ENCODE measurements around the gene ATG5.

GRCh38 chr6:106254636-106255035 is 70.9 kb downstream of the ATG5 start:
- TF ChIP-seq, protein P1, sequence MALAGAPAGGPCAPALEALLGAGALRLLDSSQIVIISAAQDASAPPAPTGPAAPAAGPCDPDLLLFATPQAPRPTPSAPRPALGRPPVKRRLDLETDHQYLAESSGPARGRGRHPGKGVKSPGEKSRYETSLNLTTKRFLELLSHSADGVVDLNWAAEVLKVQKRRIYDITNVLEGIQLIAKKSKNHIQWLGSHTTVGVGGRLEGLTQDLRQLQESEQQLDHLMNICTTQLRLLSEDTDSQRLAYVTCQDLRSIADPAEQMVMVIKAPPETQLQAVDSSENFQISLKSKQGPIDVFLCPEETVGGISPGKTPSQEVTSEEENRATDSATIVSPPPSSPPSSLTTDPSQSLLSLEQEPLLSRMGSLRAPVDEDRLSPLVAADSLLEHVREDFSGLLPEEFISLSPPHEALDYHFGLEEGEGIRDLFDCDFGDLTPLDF (CRISPR knock-in tag; IDR thresholded peaks at IDR 0.05): no peak
- TF ChIP-seq HNRNPK (IDR thresholded peaks at IDR 0.05; ENCODE audit: low read depth, low read length, poor library complexity, severe bottlenecking) (no peak), ZHX1 (conservative IDR thresholded peaks at IDR 0.05; ENCODE audit: low read length) (no peak), ZNF655 (CRISPR knock-in tag; IDR thresholded peaks at IDR 0.05) (no peak), CTCF (IDR thresholded peaks at IDR 0.05 in 2 of 3, conservative IDR thresholded peaks at IDR 0.05 in 1 of 3; ENCODE audit: insufficient read depth in 2 of 3, low read depth in 1 of 3, low read length in 3 of 3) (no peak), CBX2 (IDR thresholded peaks at IDR 0.05; ENCODE audit: insufficient read depth, low read length, poor library complexity, severe bottlenecking) (no peak)
- TF ChIP-seq, protein P2, sequence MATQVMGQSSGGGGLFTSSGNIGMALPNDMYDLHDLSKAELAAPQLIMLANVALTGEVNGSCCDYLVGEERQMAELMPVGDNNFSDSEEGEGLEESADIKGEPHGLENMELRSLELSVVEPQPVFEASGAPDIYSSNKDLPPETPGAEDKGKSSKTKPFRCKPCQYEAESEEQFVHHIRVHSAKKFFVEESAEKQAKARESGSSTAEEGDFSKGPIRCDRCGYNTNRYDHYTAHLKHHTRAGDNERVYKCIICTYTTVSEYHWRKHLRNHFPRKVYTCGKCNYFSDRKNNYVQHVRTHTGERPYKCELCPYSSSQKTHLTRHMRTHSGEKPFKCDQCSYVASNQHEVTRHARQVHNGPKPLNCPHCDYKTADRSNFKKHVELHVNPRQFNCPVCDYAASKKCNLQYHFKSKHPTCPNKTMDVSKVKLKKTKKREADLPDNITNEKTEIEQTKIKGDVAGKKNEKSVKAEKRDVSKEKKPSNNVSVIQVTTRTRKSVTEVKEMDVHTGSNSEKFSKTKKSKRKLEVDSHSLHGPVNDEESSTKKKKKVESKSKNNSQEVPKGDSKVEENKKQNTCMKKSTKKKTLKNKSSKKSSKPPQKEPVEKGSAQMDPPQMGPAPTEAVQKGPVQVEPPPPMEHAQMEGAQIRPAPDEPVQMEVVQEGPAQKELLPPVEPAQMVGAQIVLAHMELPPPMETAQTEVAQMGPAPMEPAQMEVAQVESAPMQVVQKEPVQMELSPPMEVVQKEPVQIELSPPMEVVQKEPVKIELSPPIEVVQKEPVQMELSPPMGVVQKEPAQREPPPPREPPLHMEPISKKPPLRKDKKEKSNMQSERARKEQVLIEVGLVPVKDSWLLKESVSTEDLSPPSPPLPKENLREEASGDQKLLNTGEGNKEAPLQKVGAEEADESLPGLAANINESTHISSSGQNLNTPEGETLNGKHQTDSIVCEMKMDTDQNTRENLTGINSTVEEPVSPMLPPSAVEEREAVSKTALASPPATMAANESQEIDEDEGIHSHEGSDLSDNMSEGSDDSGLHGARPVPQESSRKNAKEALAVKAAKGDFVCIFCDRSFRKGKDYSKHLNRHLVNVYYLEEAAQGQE (IDR thresholded peaks at IDR 0.05; ENCODE audit: borderline replicate concordance): no peak
- TF ChIP-seq, protein P2 (CRISPR knock-in tag; IDR thresholded peaks at IDR 0.05; ENCODE audit: low read depth): no peak
- TF ChIP-seq, protein P3, sequence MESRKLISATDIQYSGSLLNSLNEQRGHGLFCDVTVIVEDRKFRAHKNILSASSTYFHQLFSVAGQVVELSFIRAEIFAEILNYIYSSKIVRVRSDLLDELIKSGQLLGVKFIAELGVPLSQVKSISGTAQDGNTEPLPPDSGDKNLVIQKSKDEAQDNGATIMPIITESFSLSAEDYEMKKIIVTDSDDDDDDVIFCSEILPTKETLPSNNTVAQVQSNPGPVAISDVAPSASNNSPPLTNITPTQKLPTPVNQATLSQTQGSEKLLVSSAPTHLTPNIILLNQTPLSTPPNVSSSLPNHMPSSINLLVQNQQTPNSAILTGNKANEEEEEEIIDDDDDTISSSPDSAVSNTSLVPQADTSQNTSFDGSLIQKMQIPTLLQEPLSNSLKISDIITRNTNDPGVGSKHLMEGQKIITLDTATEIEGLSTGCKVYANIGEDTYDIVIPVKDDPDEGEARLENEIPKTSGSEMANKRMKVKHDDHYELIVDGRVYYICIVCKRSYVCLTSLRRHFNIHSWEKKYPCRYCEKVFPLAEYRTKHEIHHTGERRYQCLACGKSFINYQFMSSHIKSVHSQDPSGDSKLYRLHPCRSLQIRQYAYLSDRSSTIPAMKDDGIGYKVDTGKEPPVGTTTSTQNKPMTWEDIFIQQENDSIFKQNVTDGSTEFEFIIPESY (CRISPR knock-in tag; IDR thresholded peaks at IDR 0.05): no peak
- TF ChIP-seq, protein P4, sequence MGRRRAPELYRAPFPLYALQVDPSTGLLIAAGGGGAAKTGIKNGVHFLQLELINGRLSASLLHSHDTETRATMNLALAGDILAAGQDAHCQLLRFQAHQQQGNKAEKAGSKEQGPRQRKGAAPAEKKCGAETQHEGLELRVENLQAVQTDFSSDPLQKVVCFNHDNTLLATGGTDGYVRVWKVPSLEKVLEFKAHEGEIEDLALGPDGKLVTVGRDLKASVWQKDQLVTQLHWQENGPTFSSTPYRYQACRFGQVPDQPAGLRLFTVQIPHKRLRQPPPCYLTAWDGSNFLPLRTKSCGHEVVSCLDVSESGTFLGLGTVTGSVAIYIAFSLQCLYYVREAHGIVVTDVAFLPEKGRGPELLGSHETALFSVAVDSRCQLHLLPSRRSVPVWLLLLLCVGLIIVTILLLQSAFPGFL (CRISPR knock-in tag; IDR thresholded peaks at IDR 0.05): no peak

All from K562 (cell line).